H9 (cell line): Measurements from ENCODE around the gene PYGL. TPM values are rescaled to one million over a fixed set of nuclear protein-coding genes. Genes with fewer than 3 reads are reported as not detected.

Experiments used
- DNase-seq: peaks from one replicate; pipeline ENCODE4 v3.0.0-alpha.2; 2017
- H2AFZ ChIP-seq: one replicate; pipeline ENCODE4 v1.6.1; 2013; ENCODE audit warnings: mild to moderate bottlenecking, low read length, control low read depth, moderate library complexity
- H2AK5ac ChIP-seq: 2 replicates; pipeline ENCODE4 v1.6.1; 2013; ENCODE audit warnings: low read length, control low read depth, mixed read lengths; ENCODE audit not compliant: insufficient read length
- H2BK120ac ChIP-seq: one replicate; pipeline ENCODE4 v1.6.1; 2013; ENCODE audit warnings: low read depth, mild to moderate bottlenecking, low read length, control low read depth, inconsistent platforms; ENCODE audit not compliant: poor library complexity, severe bottlenecking
- H2BK12ac ChIP-seq: 2 replicates; pipeline ENCODE4 v1.6.1; 2013; ENCODE audit warnings: low read length, control low read depth, mixed read lengths, low read depth; ENCODE audit not compliant: insufficient read length
- H2BK15ac ChIP-seq: 2 replicates; pipeline ENCODE4 v1.6.1; 2013; ENCODE audit warnings: low read depth, low read length, control low read depth
- H2BK20ac ChIP-seq: one replicate; pipeline ENCODE4 v1.6.1; 2013; ENCODE audit warnings: low read depth, mild to moderate bottlenecking, low read length, control low read depth, inconsistent platforms; ENCODE audit not compliant: poor library complexity, severe bottlenecking
- H2BK5ac ChIP-seq: 2 replicates; pipeline ENCODE4 v1.6.1; 2013; ENCODE audit warnings: low read length, control low read depth, mixed read lengths; ENCODE audit not compliant: insufficient read length
- H3K14ac ChIP-seq: 2 replicates; pipeline ENCODE4 v1.6.1; 2013; ENCODE audit warnings: low read length, control low read depth; ENCODE audit not compliant: insufficient read depth
- H3K18ac ChIP-seq: 2 replicates; pipeline ENCODE4 v1.6.1; 2013; ENCODE audit warnings: low read depth, mild to moderate bottlenecking, mixed read lengths, low read length, control low read depth; ENCODE audit not compliant: insufficient read length
- H3K23ac ChIP-seq: 2 replicates; pipeline ENCODE4 v1.6.1; 2013; ENCODE audit warnings: low read length, control low read depth, mixed read lengths, low read depth; ENCODE audit not compliant: insufficient read length
- H3K23me2 ChIP-seq: 2 replicates; pipeline ENCODE4 v1.6.1; 2013; ENCODE audit warnings: low read depth, mild to moderate bottlenecking, mixed read lengths, low read length, control low read depth; ENCODE audit not compliant: insufficient read length, poor library complexity, severe bottlenecking
- H3K27ac ChIP-seq: 2 replicates; pipeline ENCODE4 v1.5.1; 2013; ENCODE audit warnings: low read length, control low read depth, mixed read lengths, low read depth; ENCODE audit not compliant: insufficient read length
- H3K27me3 ChIP-seq: 2 replicates; pipeline ENCODE4 v1.6.1; 2013; ENCODE audit warnings: low read length, control low read depth, inconsistent platforms; ENCODE audit not compliant: insufficient read depth
- H3K4ac ChIP-seq: 2 replicates; pipeline ENCODE4 v1.6.1; 2013; ENCODE audit warnings: low read depth, mild to moderate bottlenecking, control low read depth, inconsistent platforms, low read length, moderate library complexity
- H3K4me1 ChIP-seq: 2 replicates; pipeline ENCODE4 v1.6.1; 2013; ENCODE audit warnings: low read length, control low read depth, inconsistent platforms; ENCODE audit not compliant: insufficient read depth
- H3K4me2 ChIP-seq: 2 replicates; pipeline ENCODE4 v1.6.1; 2013; ENCODE audit warnings: low read length, control low read depth, mixed read lengths; ENCODE audit not compliant: insufficient read length, insufficient read depth
- H3K56ac ChIP-seq: 2 replicates; pipeline ENCODE4 v1.6.1; 2013; ENCODE audit warnings: low read depth, mild to moderate bottlenecking, mixed read lengths, low read length, control low read depth; ENCODE audit not compliant: insufficient read length
- H3K79me1 ChIP-seq: 2 replicates; pipeline ENCODE4 v1.6.1; 2013; ENCODE audit warnings: low read depth, mild to moderate bottlenecking, moderate library complexity, low read length, control low read depth, inconsistent platforms; ENCODE audit not compliant: insufficient read depth, poor library complexity, severe bottlenecking
- H3K79me2 ChIP-seq: 2 replicates; pipeline ENCODE4 v1.6.1; 2013; ENCODE audit warnings: low read length, control low read depth, inconsistent platforms; ENCODE audit not compliant: insufficient read depth
- H3K9ac ChIP-seq: 2 replicates; pipeline ENCODE4 v1.6.1; 2013; ENCODE audit warnings: low read length, control low read depth, mixed read lengths; ENCODE audit not compliant: insufficient read length; ENCODE audit errors: extremely low read depth
- H3K9me3 ChIP-seq: one replicate; pipeline ENCODE4 v1.6.1; 2013; ENCODE audit warnings: low read depth, low read length, inconsistent platforms; ENCODE audit not compliant: control insufficient read depth
- H3T11ph ChIP-seq: one replicate; pipeline ENCODE4 v1.6.1; 2013; ENCODE audit warnings: mild to moderate bottlenecking, low read length, control low read depth, inconsistent platforms
- H4K20me1 ChIP-seq: one replicate; pipeline ENCODE4 v1.6.1; 2013; ENCODE audit not compliant: control insufficient read depth, insufficient read length, insufficient read depth
- H4K5ac ChIP-seq: 2 replicates; pipeline ENCODE4 v1.6.1; 2013; ENCODE audit warnings: low read depth, mild to moderate bottlenecking, mixed read lengths, low read length, control low read depth; ENCODE audit not compliant: insufficient read length
- H4K8ac ChIP-seq: replicated peaks from 2 replicates; pipeline ENCODE4 v1.6.1; 2013; ENCODE audit warnings: low read length, control low read depth, mixed read lengths, low read depth; ENCODE audit not compliant: insufficient read length
- H4K91ac ChIP-seq: 2 replicates; pipeline ENCODE4 v1.6.1; 2013; ENCODE audit warnings: low read depth, mild to moderate bottlenecking, moderate library complexity, mixed read lengths, low read length, control low read depth; ENCODE audit not compliant: insufficient read length
- H3K27ac Mint-ChIP-seq, 3 experiments: 2 replicates in 2 of 3; 3 replicates in 1 of 3; pipeline ENCODE4 v1.8.0; 2020 to 2021; ENCODE audit warnings: mixed read lengths in 3 of 3, mild to moderate bottlenecking in 1 of 3, moderate library complexity in 1 of 3
- H3K27me3 Mint-ChIP-seq: 2 replicates; pipeline ENCODE4 v1.8.0; 2021; ENCODE audit warnings: low read depth, mild to moderate bottlenecking, moderate library complexity, mixed read lengths
- H3K36me3 Mint-ChIP-seq, 3 experiments: 2 replicates in 2 of 3; 3 replicates in 1 of 3; pipeline ENCODE4 v1.8.0; 2020 to 2021; ENCODE audit warnings: low read depth in 3 of 3, mixed read lengths in 3 of 3; ENCODE audit not compliant: insufficient read depth in 1 of 3
- H3K4me1 Mint-ChIP-seq, 2 experiments: 2 replicates each; pipeline ENCODE4 v1.8.0; 2020; ENCODE audit warnings: mixed read lengths in 2 of 2
- H3K4me3 Mint-ChIP-seq, 2 experiments: 2 replicates in 1 of 2; 3 replicates in 1 of 2; pipeline ENCODE4 v1.8.0; 2020 to 2021; ENCODE audit warnings: mild to moderate bottlenecking in 2 of 2, mixed read lengths in 2 of 2, moderate library complexity in 1 of 2
- H3K9me3 Mint-ChIP-seq, 2 experiments: 2 replicates in 1 of 2; 3 replicates in 1 of 2; pipeline ENCODE4 v1.8.0; 2020; ENCODE audit warnings: mild to moderate bottlenecking in 2 of 2, mixed read lengths in 2 of 2, moderate library complexity in 1 of 2
- WGBS: extraction: QIAGEN DNeasy Blood & Tissue Kit; methylation state at CpG from one replicate; pipeline ENCODE4 v1.1.7; 2013; ENCODE audit warnings: missing lambda C conversion rate, low lambda C conversion rate, mixed read lengths; ENCODE audit not compliant: insufficient read length; ENCODE audit errors: extremely low coverage; 5-methylcytosine and 5-hydroxymethylcytosine counted together
- total RNA-seq: library from RNA; stranded (reverse); gene quantifications from 2 replicates; pipeline ENCODE4 v1.2.1, GENCODE V29; 2021
- TF ChIP-seq, protein P1 (sequence below): fragments of 200-600 bp; sonication (generic); conservative IDR thresholded peaks from 3 replicates; pipeline ENCODE4 v1.8.0; 2021; ENCODE audit warnings: antibody characterized with exemption, mild to moderate bottlenecking

PYGL gene
- total RNA-seq, 1 experiment from 2014 or later, result 53.8 TPM

- H3T11ph ChIP-seq, result no peak overlapping the region
- peaks cover 3% of the 10 kb centered on the region for H3K23me2 ChIP-seq
- H3K56ac ChIP-seq, result no peak overlapping the region
- no peak overlapping the region for H4K91ac ChIP-seq
- Mint-ChIP-seq H3K4me1 (peaks cover 11 to 14% of the 10 kb centered on the region in 2 experiments), H3K4me3 (peak overlapping the region; percentile 49 to 63; a peak in 4 of 5 replicates), H3K27me3 (peaks cover 56% of the 10 kb centered on the region), H3K27ac (no peak overlapping the region; a peak in 1 of 7 replicates), H3K9me3 (no peaks in the 10 kb centered on the region), H3K36me3 (no peaks in the 10 kb centered on the region)
- H4K8ac ChIP-seq, result no peak overlapping the region
- H3K23ac ChIP-seq, result no peak overlapping the region
- H2BK120ac ChIP-seq, result no peak overlapping the region
- no peak overlapping the region for H2BK20ac ChIP-seq
- TF ChIP-seq, protein P1, sequence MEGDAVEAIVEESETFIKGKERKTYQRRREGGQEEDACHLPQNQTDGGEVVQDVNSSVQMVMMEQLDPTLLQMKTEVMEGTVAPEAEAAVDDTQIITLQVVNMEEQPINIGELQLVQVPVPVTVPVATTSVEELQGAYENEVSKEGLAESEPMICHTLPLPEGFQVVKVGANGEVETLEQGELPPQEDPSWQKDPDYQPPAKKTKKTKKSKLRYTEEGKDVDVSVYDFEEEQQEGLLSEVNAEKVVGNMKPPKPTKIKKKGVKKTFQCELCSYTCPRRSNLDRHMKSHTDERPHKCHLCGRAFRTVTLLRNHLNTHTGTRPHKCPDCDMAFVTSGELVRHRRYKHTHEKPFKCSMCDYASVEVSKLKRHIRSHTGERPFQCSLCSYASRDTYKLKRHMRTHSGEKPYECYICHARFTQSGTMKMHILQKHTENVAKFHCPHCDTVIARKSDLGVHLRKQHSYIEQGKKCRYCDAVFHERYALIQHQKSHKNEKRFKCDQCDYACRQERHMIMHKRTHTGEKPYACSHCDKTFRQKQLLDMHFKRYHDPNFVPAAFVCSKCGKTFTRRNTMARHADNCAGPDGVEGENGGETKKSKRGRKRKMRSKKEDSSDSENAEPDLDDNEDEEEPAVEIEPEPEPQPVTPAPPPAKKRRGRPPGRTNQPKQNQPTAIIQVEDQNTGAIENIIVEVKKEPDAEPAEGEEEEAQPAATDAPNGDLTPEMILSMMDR, result no peak
- no peak overlapping the region for H2BK5ac ChIP-seq
- H3K4ac ChIP-seq, result no peak overlapping the region
- no peak overlapping the region for H3K9ac ChIP-seq
- H3K9me3 ChIP-seq, result no peaks in the 10 kb centered on the region
- DNase-seq, result no peak
- H3K4me1 ChIP-seq, result peaks cover 2% of the 10 kb centered on the region
- H3K79me2 ChIP-seq, result no peaks in the 10 kb centered on the region
- peaks cover 4% of the 10 kb centered on the region; the same call in 1 of the 2 replicates for H3K27me3 ChIP-seq
- no peaks in the 10 kb centered on the region for H4K20me1 ChIP-seq
- H2BK12ac ChIP-seq, result no peak overlapping the region
- H2BK15ac ChIP-seq, result no peak overlapping the region
- WGBS, result no CpG with 5 or more reads among the region's 5 CpGs
- no peak overlapping the region for H2AK5ac ChIP-seq
- no peak overlapping the region for H3K14ac ChIP-seq
- no peak overlapping the region for H3K4me2 ChIP-seq
- no peaks in the 10 kb centered on the region for H3K79me1 ChIP-seq
- H3K18ac ChIP-seq, result no peak overlapping the region
- H4K5ac ChIP-seq, result no peak overlapping the region
- no peak overlapping the region for H3K27ac ChIP-seq
- H2AFZ ChIP-seq, result no peak overlapping the region
These were observed 73.1 kb downstream of the PYGL start for GRCh38 chr14:50871228-50871627.
